Panc1 (cell line): ENCODE measurements around the gene HTR4. TPM values are rescaled to one million over a fixed set of nuclear protein-coding genes. Genes with fewer than 3 reads are reported as not detected.

Source experiments
- ATAC-seq: fragments of 200-7000 bp; cut with Tn5 transposase; 2 replicates; pipeline ENCODE4 v1.9.1; 2020; ENCODE audit warnings: mild to moderate bottlenecking, moderate library complexity
- BruUV-seq: library from RNA; stranded (reverse); fragments of 400-500 nt; replicated peaks from 2 replicates; lab custom pipeline; 2021; lab: Mats Ljungman, UMichigan
- CTCF ChIA-PET: fragments of 300-600 bp; sonication (Branson Sonifier 250); formaldehyde crosslinking; loops from one replicate; lab custom pipeline; 2022; ENCODE audit warnings: antibody characterized with exemption; lab: Charles Lee
- POLR2A ChIA-PET: fragments of 300-600 bp; sonication (Branson Sonifier 250); formaldehyde crosslinking; loops from one replicate; lab custom pipeline; 2022; ENCODE audit warnings: antibody characterized with exemption; lab: Charles Lee
- DNase-seq: peaks from one replicate; pipeline ENCODE4 v3.0.0-alpha.2; 2010; ENCODE audit warnings: low read depth, low spot score
- H3K27ac ChIP-seq: 2 replicates; pipeline ENCODE4 v1.5.1; 2011; ENCODE audit warnings: mild to moderate bottlenecking, low read length, inconsistent platforms
- H3K27me3 ChIP-seq: fragments of 200-500 bp; sonication (Bioruptor generic); 2 replicates; pipeline ENCODE4 v1.6.0; 2014; ENCODE audit warnings: low read length, inconsistent platforms; ENCODE audit not compliant: control insufficient read depth, insufficient read depth
- H3K36me3 ChIP-seq: fragments of 200-500 bp; sonication (Bioruptor generic); 2 replicates; pipeline ENCODE4 v1.5.1; 2014; ENCODE audit warnings: inconsistent platforms, mild to moderate bottlenecking, low read length, moderate library complexity; ENCODE audit not compliant: control insufficient read depth, insufficient read depth
- H3K4me1 ChIP-seq: 2 replicates; pipeline ENCODE4 v1.5.1; 2011; ENCODE audit warnings: inconsistent platforms, mild to moderate bottlenecking, low read length, moderate library complexity; ENCODE audit not compliant: control insufficient read depth, insufficient read depth
- H3K4me3 ChIP-seq, 2 experiments: 2 replicates each; pipeline ENCODE4 v1.5.1; 2011 to 2012; ENCODE audit warnings: low read depth in 2 of 2, low read length in 2 of 2, mild to moderate bottlenecking in 2 of 2, inconsistent platforms in 1 of 2, moderate library complexity in 1 of 2
- H3K9me3 ChIP-seq: fragments of 200-500 bp; sonication (Bioruptor generic); 2 replicates; pipeline ENCODE4 v1.5.1; 2014; ENCODE audit warnings: low read depth, mild to moderate bottlenecking, inconsistent platforms, low read length, moderate library complexity; ENCODE audit not compliant: control insufficient read depth, insufficient read depth
- POLR2AphosphoS5 ChIP-seq: IDR thresholded peaks from 2 replicates; pipeline ENCODE4 v1.6.1; 2012; ENCODE audit warnings: mild to moderate bottlenecking, low read depth, low read length, moderate library complexity
- SIN3A ChIP-seq: IDR thresholded peaks from 2 replicates; pipeline ENCODE4 v1.6.1; 2012; ENCODE audit warnings: low read depth, mild to moderate bottlenecking, low read length, moderate library complexity, borderline replicate concordance; ENCODE audit not compliant: insufficient read depth
- TCF7L2 ChIP-seq: IDR thresholded peaks from 2 replicates; pipeline ENCODE4 v1.6.1; 2011; ENCODE audit warnings: mild to moderate bottlenecking, low read depth, low read length, inconsistent platforms
- in situ Hi-C: cut with HindIII; loops from 2 replicates; pipeline ENCODE4 v1.10.0; 2016; ENCODE audit warnings: low sequenced_read_pairs, low pct_unique_long_range_greater_than_20kb
- intact Hi-C: fragments of 100-400 bp; cut with micrococcal nuclease; formaldehyde crosslinking; loops from one replicate; pipeline ENCODE4 v1.10.0; 2022; ENCODE audit not compliant: unreplicated experiment
- total RNA-seq: library from RNA; stranded (reverse); gene quantifications from one replicate; pipeline ENCODE4 v1.2.1, GENCODE V29; 2021; ENCODE audit not compliant: unreplicated experiment
- TF ChIP-seq, protein P1 (sequence below): fragments of 450-650 bp; IDR thresholded peaks from 2 replicates; pipeline ENCODE4 v1.5.1; 2017; ENCODE audit warnings: mild to moderate bottlenecking
- TF ChIP-seq, protein P2 (sequence below), 2 experiments: IDR thresholded peaks; 2 replicates each; pipeline ENCODE4 v1.6.1; 2011 to 2012; ENCODE audit warnings: low read depth in 2 of 2, control low read depth in 1 of 2, low read length in 1 of 2, mild to moderate bottlenecking in 1 of 2, moderate library complexity in 1 of 2; ENCODE audit not compliant: insufficient read depth in 1 of 2

Gene HTR4
- total RNA-seq, 1 experiment from 2014 or later, result not detected

DNA sequence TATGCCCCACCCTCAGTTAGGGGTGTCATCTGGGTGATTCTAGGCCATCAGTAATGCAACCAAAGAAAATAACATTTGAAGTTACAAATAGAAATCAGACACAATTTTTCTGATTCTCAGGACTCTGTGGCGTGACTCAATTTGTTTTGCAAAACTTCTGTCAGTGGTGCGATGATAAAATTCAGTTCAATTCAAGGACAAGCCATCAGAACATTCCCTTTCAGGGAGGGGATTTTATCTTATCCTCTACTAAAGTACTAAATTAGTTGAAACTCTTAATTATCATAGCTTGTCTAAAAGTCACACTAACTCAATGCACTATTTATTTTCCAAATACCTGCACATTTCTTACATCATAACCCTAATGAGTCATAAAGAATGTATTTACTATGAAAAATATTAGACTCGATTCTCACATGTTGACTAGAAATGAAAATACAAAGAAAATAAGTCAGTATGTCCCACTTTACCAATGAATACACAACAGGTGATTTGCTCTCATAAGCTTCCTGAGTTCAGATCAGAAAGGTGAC is 28.2 kb downstream of the HTR4 start:
- Histone ChIP-seq H3K27me3 (no peaks in the 10 kb centered on the region), H3K4me3 (no peak overlapping the region), H3K4me1 (no peaks in the 10 kb centered on the region), H3K27ac (no peak overlapping the region), H3K36me3 (no peaks in the 10 kb centered on the region), H3K9me3 (no peaks in the 10 kb centered on the region)
- no peak for DNase-seq
- in situ Hi-C loops, result no loop called here
- ATAC-seq, result no peak
- intact Hi-C loops, result no loop called here
- TF ChIP-seq SIN3A (no peak), TCF7L2 (no peak), POLR2AphosphoS5 (no peak)
- TF ChIP-seq, protein P1, sequence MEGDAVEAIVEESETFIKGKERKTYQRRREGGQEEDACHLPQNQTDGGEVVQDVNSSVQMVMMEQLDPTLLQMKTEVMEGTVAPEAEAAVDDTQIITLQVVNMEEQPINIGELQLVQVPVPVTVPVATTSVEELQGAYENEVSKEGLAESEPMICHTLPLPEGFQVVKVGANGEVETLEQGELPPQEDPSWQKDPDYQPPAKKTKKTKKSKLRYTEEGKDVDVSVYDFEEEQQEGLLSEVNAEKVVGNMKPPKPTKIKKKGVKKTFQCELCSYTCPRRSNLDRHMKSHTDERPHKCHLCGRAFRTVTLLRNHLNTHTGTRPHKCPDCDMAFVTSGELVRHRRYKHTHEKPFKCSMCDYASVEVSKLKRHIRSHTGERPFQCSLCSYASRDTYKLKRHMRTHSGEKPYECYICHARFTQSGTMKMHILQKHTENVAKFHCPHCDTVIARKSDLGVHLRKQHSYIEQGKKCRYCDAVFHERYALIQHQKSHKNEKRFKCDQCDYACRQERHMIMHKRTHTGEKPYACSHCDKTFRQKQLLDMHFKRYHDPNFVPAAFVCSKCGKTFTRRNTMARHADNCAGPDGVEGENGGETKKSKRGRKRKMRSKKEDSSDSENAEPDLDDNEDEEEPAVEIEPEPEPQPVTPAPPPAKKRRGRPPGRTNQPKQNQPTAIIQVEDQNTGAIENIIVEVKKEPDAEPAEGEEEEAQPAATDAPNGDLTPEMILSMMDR, result no peak
- TF ChIP-seq, protein P2, sequence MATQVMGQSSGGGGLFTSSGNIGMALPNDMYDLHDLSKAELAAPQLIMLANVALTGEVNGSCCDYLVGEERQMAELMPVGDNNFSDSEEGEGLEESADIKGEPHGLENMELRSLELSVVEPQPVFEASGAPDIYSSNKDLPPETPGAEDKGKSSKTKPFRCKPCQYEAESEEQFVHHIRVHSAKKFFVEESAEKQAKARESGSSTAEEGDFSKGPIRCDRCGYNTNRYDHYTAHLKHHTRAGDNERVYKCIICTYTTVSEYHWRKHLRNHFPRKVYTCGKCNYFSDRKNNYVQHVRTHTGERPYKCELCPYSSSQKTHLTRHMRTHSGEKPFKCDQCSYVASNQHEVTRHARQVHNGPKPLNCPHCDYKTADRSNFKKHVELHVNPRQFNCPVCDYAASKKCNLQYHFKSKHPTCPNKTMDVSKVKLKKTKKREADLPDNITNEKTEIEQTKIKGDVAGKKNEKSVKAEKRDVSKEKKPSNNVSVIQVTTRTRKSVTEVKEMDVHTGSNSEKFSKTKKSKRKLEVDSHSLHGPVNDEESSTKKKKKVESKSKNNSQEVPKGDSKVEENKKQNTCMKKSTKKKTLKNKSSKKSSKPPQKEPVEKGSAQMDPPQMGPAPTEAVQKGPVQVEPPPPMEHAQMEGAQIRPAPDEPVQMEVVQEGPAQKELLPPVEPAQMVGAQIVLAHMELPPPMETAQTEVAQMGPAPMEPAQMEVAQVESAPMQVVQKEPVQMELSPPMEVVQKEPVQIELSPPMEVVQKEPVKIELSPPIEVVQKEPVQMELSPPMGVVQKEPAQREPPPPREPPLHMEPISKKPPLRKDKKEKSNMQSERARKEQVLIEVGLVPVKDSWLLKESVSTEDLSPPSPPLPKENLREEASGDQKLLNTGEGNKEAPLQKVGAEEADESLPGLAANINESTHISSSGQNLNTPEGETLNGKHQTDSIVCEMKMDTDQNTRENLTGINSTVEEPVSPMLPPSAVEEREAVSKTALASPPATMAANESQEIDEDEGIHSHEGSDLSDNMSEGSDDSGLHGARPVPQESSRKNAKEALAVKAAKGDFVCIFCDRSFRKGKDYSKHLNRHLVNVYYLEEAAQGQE (IDR thresholded peaks at IDR 0.05; ENCODE audit: insufficient read depth in 1 of 2, low read depth in 2 of 2, low read length in 1 of 2), result no peak
- CTCF ChIA-PET, result no interaction called here
- POLR2A ChIA-PET, result no interaction called here
- no TSS peak for BruUV-seq

DNA sequence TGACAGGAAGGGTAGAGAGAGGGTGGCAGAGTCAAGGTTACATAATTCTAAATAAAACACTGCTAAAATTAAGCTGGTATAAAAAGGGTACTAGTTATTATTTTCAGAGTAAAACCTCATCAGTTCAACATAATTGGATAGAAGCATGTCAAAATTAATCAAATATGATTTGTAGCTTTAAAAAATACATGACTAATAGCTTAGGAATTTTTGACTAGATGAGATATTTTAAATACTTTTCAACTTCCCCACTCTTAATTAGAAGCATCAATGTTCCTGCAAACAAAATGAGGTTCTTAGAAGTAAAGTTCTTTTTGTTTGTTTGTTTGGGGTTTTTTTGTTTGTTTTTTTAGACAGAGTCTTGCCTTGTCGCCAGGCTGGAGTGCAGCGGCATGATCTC is 29.1 kb downstream of the HTR4 start:
- no peaks in the 10 kb centered on the region for H3K9me3 ChIP-seq
- CTCF ChIA-PET, result no interaction called here
- H3K4me1 ChIP-seq, result no peaks in the 10 kb centered on the region
- POLR2A ChIA-PET, result interaction anchor here (0.7 kb wide), 1 partner anchor 136 kb away, joined by 8 read pairs; no protein-coding TSS in a partner anchor
- in situ Hi-C loops (no loop called here), intact Hi-C loops (no loop called here)
- no peak overlapping the region for H3K4me3 ChIP-seq
- no peaks in the 10 kb centered on the region for H3K36me3 ChIP-seq
- no peak for ATAC-seq
- no peak for TF ChIP-seq POLR2AphosphoS5
- TF ChIP-seq SIN3A, result no peak
- no peak for TF ChIP-seq TCF7L2
- TF ChIP-seq, protein P1, result no peak
- DNase-seq, result no peak
- H3K27me3 ChIP-seq, result no peaks in the 10 kb centered on the region
- BruUV-seq, result no TSS peak
- no peak overlapping the region for H3K27ac ChIP-seq
